ENCODE data around the gene INTS1.
"Not testable (repeated sequence)": the region's sequence is repeated elsewhere in the genome, so short reads cannot be mapped to it uniquely, and the experiment has no call there.

Gene INTS1

DNA sequence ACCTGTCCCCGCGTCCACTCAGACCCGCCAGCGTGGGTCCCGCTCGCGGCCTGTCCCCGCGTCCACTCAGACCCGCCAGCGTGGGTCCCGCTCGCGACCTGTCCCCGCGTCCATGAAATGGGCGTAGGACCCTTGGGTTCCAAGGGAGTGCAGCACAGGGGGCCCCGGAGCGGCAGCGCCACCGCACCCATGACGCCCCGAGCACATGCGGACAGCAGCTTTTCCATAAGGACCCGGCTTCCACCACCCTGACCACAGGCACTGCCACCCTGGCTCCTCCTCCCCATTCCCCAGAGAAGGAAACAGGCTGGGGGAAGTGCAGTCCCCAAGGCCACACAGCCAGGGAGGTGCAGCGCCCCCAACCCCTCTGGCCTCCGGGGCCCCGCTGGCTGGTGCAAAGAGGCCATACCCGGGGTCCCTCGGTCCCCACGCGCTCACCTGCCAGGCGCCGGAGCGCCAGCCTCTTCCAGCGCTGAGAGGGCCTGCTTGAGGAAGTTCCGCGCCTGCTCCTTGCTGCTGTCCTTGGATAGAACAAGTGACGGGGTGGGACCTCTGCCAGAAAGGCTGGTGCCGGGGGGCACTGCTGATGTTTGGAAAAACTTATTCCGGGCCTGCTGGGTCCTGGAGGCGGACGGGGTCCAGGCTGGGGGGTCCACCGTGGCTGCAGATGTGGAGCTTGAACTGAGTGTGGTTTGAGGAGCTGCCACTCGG is 59.8 kb downstream of the INTS1 start:
- DNase-seq = no peak

GRCh38 chr7:1443587-1444200 is 60.5 kb downstream of the INTS1 start:
- DNase-seq = not testable (repeated sequence)

- DNase-seq = no peak
Measured at GRCh38 chr7:1442355-1443124, 61.6 kb downstream of the INTS1 start.

DNA sequence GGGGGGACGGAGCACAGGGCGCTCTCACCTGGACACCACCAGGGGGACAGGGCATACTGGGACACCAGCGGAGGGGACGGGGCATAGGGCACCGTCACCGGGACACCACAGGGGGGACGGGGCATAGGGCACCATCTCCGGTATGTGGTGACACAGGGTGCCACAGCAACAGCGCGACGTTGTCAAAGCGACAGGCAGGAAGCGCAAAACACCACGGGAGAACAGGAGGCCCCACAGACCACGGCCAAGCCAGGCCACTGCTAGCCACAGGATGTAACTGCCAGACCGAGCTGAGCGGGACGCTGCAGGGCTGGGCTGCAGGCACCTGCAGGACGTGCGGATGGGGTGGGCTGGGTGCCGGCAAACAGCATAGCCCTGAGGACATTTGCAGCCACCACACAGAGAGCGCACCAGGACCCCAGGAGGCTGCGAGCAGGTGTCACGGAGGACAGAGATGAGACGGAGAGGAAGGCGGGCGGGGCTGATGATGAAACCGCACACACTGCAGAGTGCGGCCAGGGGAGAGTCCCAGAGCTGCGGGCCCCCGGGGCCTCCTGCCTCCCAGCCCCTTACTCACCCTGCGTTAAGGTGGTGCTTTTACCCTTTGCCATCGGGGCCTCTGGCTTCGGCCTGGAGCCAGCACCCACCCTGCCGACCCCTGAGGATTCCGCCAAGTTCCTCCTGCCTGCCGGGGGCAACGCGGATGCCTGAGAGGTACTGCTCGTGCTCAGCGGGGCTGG is 62.4 kb downstream of the INTS1 start:
- no peak for DNase-seq

DNA sequence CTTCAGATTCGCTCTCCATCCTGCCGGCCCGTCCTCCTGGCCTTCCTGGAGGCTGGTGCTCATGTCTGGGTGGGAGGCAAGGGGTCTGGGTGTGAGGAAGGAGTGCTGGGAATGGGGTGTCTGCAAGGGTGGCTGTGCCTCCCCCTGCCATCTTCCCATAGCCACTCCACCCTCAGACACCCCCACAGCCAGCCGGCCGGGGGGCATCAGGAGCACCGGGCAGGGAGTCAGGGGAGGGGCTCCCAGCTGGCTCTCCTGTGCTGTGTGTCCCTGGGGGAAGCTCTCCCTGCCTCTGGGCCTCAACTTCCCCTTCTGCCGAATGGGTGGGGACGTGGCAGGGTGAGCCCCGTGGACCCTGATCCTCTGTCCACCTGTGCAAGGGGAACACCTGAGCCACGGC is 63.6 kb downstream of the INTS1 start:
- no peak for DNase-seq

- DNase-seq = no peak
Measured at GRCh38 chr7:1439373-1440363, 64.5 kb downstream of the INTS1 start.

- DNase-seq = no peak
Measured at GRCh38 chr7:1438821-1439220, 65.4 kb downstream of the INTS1 start.

DNA sequence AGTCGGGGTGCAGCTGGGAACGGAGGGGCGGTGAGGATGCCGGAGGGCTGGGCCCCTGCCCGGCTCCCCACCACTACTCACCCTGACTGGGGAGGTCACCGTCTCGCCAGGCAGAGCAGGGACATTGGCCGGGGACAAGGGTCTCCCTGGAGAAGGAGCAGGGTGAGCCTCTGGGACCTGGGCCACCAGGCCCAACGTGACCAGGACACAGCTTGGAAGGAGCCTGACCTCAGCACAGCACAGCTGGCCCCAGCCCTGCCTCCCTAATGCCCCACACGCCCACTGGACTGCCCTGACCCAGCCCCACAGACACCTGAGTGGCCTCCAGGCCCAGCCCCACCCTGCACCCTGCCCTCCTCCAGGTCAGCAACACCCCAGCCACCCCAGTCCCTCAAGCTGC is 66.0 kb downstream of the INTS1 start:
- no peak for DNase-seq

DNA sequence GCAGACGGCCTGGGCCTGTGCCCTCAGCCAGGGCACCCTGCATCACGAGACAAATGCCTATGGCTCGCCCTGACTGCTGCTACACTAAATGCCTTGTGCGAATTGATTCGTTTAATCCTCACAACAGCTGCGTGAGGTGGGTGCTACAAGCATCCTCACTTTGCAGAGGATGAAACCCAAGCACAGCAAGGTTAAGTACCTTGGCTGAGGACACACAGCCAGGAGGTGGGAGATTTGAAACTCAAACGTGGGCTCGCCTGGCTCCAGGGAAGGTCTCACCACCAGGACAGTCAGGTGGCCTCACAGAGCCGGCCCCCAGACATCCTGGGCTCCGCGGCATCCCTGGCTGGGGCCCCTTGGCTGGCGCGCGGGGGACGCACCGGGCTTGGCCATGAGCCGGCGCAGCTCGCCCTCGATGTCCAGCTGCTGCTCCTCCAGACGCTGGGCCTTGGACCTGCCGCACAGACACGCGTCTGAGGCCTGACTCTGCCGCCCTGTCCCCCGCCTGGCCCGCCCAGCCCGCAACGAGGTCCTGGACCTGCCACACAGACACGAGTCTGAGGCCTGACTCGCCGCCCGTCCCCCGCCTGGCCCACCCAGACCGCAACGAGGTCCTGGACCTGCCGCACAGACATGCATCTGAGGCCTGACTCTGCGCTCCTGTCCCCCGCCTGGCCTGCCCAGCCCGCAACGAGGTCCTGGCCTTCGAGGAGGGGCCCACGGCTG is 66.9 kb downstream of the INTS1 start:
- no peak for DNase-seq

GRCh38 chr7:1436608-1437007 is 67.6 kb downstream of the INTS1 start:
- DNase-seq = no peak

DNA sequence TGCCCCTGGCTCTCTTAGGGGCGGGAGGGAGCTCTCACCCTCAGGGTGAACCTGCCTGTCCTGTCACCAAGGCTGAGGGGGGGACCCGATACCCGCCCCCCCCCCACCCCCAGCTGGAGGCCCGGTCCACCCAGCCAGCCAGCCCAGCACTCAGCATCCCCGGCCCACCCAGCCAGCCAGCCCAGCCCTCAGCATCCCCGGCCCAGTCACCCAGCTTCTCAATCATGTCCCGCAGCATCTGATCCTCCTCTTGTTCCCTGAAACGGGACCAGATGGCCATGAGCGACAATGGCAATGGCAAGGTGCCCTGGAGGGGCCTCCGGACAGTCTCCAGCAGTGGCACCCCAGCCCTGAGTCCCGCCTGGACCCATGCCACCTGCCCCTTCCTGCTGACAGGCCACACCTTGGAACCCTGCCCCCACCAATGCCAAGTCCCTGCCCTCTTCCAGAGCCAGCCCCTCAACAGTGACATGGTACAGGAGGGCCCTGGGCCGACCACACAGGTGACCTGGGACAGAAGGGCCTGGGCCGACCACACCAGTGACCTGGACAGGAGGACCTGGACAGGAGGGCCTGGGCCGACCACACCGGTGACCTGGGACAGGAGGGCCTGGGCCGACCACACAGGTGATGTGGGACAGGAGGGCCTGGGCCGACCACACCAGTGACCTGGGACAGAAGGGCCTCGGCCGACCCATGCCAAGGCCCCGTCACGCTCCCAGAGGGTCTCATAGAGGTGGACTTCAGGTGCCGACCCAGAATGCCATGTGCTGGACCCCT is 69.1 kb downstream of the INTS1 start:
- DNase-seq = no peak

- DNase-seq = no peak
Measured at GRCh38 chr7:1434165-1434718, 69.9 kb downstream of the INTS1 start.

DNA sequence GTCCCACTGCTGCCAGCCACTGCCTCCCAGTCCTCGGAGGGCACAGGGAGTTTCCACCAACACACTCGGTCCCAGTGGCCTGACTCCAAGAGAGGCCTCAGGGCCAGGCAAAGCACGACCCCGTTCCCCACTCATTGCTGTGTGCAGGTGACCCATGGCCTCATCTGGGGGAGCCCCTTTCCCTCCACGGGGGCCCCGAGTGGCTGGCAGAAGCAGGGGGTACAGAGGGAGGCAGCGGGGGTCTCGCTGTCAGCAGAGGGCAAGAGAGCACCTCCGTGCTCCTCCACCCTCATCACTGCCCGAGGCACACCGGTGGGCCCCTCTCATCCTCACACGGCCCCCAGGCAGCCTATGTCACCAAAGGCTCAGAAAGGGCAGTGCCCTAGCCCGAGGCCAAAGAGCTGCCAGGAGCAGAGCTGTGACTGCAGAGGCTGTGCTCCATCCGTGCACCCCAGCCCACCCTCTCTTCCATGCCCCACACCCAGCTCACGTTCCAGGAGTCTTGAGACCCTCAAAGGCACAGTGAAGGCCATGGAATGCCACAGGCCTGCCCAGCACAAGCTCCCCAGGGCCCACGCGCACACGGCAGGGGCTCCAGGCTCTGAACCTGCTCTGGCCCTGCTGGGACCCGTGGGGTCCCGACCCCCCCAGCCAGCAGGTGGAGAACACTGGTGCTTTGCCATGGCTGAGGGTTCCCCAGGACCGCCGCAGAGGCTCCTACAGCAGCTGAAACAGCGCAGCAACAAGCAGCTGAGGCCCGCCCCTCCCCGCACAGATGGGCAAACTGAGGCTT is 70.9 kb downstream of the INTS1 start:
- no peak for DNase-seq

DNA sequence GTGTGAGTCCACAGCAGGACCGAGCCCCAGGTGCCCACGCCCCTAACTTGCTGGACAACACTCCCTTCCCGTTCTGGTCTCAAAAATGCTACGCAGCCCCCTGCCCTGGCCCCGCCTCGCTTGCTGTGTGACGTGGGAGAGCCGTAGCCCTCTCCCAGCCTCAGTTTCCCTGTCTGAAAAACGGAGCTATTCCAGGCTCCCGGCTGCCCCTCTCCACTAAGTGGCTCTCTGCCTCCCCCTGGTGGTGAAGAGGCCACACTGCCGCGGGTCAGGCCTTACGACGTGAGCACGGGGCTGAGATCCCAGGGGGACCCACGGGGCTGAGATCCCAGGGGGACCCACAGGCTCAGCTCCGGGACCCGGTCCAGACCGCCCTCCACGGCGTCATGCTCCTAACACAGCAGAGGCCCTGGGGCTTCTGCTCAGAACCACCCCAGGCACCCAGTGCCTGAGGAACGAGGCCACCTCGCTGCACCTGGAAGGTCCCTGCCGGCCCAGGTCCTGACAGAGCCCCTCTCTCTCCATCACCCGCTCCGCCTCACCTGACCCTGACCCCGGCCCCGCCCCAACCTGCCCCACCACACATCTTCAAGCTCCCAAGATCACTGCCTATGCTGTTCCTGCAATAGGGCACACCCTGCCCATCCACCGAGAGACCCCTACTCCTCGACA is 71.6 kb downstream of the INTS1 start:
- peak; percentile 64 to 74 for DNase-seq

DNA sequence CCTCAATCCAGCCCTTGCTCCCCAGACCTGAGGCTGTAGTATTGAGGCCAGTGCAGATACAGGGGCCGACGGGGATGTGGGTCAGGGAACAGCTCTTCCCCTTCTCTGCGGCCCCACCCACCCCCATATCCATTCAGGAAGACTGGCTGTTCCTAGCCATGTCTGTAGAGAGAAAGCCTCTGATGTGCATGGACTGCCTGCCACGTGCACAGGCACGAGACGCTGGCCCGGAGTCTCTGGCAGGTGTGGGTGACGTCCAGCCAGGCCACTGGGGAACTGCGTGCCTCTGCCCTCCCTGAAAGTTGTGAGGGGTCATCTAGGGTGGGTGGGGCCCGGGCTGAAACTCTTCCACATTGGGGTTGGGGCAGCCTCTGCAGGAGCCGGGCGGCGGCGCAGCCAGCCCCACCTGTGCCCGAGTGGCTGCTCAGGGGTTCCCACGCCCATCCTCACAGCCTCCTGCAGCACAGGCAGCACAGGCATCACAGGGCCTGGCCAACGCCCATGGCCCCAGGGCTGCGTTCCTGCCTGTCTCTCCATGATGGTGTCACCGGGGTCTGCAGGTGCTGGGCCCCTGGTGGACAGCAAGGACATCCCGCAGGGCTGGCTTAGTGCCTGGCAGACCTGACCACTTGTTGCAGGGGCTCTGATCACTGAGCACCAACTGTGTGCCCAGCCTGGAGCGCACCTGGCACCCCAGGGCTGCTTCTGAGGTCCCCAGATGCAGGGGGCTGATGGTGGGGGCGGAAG is 72.4 kb downstream of the INTS1 start:
- DNase-seq = no peak

DNA sequence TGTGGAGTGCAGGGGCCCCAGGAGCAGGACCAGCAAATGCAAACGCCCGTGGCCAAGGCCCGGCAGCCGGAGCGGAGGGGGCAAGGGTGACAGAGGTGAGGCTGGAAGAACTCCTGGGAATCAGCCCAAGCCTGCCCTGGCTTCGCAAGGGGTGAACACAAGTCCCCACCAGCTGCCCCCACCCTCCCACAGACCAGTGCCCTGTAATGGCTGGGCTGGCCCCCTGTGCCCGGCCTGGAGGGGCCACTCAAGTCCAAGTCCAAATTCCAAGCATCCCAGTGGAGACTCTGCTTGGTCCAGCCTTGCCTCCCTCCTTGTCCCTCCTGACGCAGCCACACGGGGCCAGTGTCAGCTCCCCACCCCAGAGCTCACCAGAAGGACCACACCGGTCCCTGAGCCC is 73.0 kb downstream of the INTS1 start:
- no peak for DNase-seq

DNA sequence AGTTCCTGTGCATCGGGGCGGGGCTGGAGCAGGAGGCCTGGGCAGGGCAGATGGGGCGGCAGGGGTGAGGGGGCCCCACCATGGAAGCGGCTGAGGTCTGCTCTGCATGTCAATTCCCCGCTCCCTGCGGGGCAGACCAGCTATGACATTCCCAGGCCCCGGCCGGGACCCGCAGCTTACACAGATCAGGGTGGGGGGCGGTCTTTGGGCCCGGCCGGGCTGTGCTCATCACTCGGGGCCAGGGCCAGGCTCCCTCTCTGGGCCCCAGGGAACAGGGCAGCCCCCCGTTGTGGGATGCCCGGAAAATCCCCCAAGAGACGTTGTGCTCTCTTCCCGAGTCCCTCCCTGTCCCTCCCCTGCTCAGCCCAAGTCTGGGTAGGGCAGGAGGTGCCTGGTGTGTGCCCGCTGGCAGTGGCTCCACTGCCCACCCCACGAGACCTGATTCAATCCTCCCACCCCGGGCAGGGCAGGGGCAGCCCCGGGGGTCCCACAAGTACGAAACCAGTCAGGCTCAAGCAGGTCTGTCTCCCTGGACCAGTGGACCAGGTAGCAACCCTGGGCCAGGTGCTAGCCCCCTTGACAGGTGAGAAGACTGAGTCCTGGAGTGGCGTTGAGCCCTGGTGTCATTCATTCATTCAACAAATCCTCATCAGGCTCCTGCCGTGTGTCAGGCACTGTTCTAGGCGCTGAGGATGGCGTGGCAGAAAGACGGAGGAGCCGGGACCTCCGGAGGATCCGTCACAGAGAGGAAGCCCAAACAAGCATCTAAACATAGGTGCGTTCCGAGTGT is 73.9 kb downstream of the INTS1 start:
- DNase-seq = no peak

All from CD4-positive, alpha-beta T cell treated with Interleukin-4 for 1 hour (primary cell).